ENCODE results near the gene SNAP91. TPM values are rescaled to one million over a fixed set of nuclear protein-coding genes. Genes with fewer than 3 reads are reported as not detected.

SNAP91 gene
- total and polyA plus RNA-seq, 2 of the 8 experiments (the other 6 are each of a cell fraction or from before 2014, with no cell fraction given) = 1.3 to 1.5 TPM

DNA sequence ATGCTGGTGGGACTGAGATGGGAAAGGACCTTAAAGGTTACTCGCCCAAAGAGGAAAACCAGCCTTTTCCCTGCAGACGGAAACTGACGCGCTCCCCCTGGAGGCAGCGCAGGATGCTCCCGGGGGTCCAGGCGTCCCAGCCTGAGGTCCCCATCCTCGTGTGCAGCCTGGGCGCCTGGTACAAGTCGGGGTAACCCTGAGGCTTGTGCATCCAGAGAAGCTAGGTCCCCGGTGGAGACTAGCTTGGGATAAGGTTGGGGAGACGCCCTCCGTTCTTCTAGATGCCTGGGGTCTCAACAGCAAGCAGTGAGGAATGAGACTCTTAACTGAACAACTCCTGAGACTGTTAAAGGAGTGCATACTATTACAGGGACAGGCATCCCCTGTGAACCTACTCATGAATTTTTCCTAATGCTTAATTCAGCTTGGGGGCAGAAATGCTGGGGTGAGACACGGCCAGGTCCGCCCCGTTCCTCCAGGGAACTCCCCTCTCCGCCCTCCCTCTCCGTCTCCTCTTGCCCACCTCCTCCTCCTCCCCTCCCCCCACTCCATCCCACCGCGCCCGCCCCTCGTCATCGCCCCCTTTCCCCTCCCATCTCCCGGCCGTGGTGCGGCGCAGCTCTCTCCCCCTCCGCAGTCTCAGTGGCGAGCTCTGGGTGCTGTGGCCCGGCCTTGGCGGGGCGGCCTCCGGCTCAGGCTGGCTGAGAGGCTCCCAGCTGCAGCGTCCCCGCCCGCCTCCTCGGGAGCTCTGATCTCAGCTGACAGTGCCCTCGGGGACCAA lies 196.8 kb downstream of the SNAP91 start, which contains the start of gene PRSS35 (continued):
- peak; percentile 72; the same call in 1 of the 2 replicates for TF ChIP-seq CREB1 (IDR thresholded peaks at IDR 0.05)
- TF ChIP-seq, protein P1, sequence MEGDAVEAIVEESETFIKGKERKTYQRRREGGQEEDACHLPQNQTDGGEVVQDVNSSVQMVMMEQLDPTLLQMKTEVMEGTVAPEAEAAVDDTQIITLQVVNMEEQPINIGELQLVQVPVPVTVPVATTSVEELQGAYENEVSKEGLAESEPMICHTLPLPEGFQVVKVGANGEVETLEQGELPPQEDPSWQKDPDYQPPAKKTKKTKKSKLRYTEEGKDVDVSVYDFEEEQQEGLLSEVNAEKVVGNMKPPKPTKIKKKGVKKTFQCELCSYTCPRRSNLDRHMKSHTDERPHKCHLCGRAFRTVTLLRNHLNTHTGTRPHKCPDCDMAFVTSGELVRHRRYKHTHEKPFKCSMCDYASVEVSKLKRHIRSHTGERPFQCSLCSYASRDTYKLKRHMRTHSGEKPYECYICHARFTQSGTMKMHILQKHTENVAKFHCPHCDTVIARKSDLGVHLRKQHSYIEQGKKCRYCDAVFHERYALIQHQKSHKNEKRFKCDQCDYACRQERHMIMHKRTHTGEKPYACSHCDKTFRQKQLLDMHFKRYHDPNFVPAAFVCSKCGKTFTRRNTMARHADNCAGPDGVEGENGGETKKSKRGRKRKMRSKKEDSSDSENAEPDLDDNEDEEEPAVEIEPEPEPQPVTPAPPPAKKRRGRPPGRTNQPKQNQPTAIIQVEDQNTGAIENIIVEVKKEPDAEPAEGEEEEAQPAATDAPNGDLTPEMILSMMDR (IDR thresholded peaks at IDR 0.05; ENCODE audit: control extremely low read depth in 1 of 3, insufficient read depth in 1 of 3, low read depth in 1 of 3, low read length in 3 of 3) = peak; percentile 82 to 93 (median 89)
- peak; percentile 90 for TF ChIP-seq ASH2L (IDR thresholded peaks at IDR 0.05; ENCODE audit: low read length)
- TF ChIP-seq TCF12 (IDR thresholded peaks at IDR 0.05; ENCODE audit: low read depth, low read length) = 0 out of 2 replicates have a peak, but pooled peaks have one; percentile 7
- TF ChIP-seq POU5F1 (IDR thresholded peaks at IDR 0.05; ENCODE audit: low read depth, low read length) = no peak
- TF ChIP-seq KDM4A (IDR thresholded peaks at IDR 0.05; ENCODE audit: low read depth, low read length, severe bottlenecking) = peak; percentile 65
- 0 out of 2 replicates have a peak, but pooled peaks have one; percentile 16 for TF ChIP-seq RFX5 (IDR thresholded peaks at IDR 0.05; ENCODE audit: borderline replicate concordance, low read depth, low read length)
- 0 out of 2 replicates have a peak, but pooled peaks have one; percentile 25 for TF ChIP-seq PHF8 (conservative IDR thresholded peaks at IDR 0.05; ENCODE audit: low read depth, low read length)
- no peak for TF ChIP-seq JUND (IDR thresholded peaks at IDR 0.05; ENCODE audit: low read length)
- no peak for TF ChIP-seq SP4 (IDR thresholded peaks at IDR 0.05; ENCODE audit: low read length)
- TF ChIP-seq BRCA1 (IDR thresholded peaks at IDR 0.05; ENCODE audit: low read depth, low read length) = no peak
- TF ChIP-seq SIN3A (conservative IDR thresholded peaks at IDR 0.05 in 1 of 2, IDR thresholded peaks at IDR 0.05 in 1 of 2; ENCODE audit: low read depth in 1 of 2, low read length in 2 of 2) = peak in 1 of 2 experiments; percentile 83; a peak in 2 of 4 replicates
- TF ChIP-seq TAF1 (IDR thresholded peaks at IDR 0.05; ENCODE audit: low read depth, low read length) = peak; percentile 55; the same call in 1 of the 2 replicates
- TF ChIP-seq, protein P2, sequence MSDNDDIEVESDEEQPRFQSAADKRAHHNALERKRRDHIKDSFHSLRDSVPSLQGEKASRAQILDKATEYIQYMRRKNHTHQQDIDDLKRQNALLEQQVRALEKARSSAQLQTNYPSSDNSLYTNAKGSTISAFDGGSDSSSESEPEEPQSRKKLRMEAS (IDR thresholded peaks at IDR 0.05) = peak; percentile 45
- no peak for TF ChIP-seq SP2 (IDR thresholded peaks at IDR 0.05; ENCODE audit: low read length)
